Activated naive CD4-positive, alpha-beta T cell treated with Interleukin-2 at 50 U/mL for 16 hours (primary cell): Measurements from ENCODE around the gene TSPAN18.

Experiments used
- DNase-seq: peaks from one replicate; pipeline ENCODE4 v3.0.0-alpha.2; 2020

Gene TSPAN18

DNA sequence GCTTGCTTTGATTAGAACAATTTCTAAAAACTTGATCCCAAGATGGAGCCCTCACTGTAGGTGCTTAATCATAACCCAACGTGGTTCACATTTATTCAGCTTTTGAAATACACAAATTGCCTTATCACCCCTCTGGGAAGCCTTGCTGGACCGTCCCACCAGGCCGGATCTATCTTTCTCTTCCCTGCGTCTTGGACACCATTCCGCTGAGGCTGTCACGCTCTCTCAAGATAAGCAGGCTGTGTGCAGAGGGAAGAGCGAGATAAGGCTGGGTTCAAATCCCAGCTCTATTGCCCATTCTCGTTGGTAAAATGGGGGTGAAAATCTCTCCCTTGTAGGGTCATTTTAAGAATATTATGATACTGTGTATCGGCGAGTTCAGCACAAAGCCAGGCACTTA lies 244.4 kb downstream of the TSPAN18 start:
- no peak for DNase-seq

DNA sequence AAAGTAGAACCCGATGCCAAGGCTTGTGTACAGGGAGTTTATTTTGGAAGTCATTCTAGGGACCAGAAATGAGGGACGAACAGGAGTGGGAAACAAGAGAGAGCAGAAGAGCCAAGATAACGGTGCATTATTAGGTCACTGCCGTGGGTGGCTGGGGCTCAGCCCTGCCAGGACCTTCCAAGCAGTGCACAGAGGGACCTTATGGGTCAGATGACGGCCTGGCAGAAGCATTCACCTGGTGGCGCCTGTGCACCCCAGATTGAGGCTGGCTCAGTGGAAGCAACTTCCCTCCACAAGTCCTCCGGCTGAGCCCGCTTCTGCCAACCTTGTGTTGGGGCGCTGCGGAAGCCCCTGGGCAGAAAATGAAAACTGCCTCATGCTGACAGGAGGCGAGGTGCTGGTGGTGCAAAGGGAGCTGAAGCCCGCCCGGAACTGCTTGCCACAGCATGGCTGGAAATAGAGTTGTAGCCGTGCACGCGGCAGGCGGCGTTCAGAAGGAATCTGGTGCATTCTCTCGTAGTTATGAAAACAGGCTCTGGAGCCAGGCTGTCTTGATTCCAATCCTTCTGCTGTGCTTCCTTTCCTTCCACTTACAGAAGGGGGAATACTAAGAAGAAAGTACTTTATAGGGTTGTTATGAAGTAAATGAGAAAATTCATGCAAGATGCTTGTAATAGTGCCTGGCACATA lies 246.1 kb downstream of the TSPAN18 start:
- DNase-seq: no peak

DNA sequence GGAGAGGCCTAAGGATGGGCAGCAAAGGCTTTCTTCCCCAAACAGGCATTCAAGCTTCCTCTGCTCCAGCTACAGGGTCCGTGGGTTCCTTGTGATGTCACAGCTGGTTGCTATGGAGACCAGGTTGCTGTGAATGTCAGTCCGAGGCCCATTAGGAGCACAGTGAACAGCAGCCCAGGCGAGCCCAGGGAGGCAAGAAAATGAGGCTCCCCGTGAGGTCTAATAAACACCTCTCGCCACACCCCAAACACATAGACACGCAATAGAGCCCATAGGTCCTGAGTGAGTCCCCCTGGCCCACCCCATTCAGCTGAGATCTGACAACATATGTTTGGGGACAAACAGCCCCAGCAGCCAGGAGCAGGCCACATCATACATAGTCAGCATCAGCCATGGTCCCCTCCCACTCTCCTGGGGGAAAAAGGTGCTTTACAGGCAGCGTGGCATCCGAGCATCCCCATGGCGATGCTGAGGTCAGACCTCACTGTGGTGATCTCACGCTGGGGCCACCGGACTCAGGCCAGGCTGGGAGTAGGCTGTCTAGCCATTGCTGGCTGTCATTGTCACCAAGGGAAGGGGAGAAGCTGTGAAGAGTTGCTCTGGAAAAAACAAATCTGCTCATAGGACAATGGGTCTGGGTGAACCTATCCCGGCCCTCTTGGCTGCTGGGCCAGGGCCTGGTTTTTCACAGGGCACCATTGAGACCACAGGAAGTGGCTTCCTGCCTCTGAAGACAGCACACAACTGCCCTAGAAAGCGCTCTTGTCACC lies 247.1 kb downstream of the TSPAN18 start:
- DNase-seq: no peak

DNA sequence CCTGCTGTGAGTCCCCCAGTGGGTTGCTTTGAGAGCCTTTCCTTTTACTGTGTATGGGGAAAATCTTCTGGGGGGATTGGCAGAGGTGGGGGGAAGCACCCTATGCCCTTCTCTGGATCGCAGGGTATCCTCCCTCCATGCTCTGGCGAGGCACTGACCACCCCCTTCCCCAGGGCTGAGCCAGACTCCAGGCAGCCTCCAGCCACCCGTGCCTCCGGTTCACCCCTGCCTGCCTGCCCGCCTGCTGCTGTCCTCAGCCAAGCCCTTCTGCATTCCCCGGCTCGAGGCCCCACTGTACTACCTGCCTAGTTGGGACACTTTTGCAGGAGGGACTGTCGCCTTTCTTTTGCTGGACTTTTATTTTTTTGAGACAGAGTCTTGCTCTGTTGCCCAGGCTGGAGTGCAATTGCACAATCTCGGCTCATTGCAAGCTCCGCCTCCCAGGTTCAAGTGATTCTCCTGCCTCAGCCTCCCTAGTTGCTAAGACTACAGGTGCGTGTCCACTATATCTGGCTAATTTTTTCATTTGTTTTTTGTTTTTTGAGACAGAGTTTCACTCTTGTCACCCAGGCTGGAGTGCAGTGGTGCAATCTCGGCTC lies 247.7 kb downstream of the TSPAN18 start:
- no peak for DNase-seq

DNA sequence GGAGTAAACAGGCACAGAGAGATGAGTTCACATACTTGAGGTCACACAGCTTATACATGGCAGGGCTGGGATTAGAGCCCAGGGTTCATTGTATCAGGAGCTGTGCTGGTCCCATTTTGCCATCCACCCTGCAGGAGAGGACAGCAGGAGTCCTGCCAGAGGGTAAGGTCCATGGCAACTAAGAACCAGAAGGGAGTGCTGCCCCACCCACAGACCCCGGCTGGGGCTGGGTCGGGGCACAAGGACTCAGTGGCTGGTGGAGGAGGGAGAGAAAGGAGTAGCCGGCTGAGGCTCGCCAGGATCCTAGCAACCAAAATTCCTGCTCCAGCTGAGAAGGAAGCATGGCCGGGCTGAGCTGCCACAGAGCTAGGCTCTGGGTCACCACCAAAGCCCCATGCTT lies 249.8 kb downstream of the TSPAN18 start:
- no peak for DNase-seq

DNA sequence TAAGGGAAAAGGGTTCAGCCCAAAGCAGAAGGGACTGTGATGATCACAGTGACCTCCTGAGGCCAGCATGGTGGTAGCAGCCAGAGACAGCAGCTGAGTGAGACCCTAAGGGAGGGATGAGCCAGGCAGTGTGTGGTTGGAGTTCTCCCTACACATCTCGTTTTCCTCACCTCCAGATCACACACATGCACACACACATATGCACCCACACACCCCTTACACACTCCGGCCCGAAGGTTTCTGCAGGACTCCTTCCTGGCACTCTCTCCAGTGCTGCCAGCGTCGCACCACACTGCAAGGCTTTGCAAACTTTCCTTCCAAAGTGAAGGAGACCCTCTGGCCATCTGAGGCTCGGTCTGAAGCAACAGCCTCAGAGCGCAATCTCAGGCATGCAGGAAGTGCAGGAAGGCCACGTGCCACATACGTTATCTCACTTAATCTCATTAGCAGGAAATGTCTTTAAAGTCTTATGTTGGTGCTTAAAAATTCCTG lies 250.8 kb downstream of the TSPAN18 start:
- DNase-seq: peak; percentile 9

DNA sequence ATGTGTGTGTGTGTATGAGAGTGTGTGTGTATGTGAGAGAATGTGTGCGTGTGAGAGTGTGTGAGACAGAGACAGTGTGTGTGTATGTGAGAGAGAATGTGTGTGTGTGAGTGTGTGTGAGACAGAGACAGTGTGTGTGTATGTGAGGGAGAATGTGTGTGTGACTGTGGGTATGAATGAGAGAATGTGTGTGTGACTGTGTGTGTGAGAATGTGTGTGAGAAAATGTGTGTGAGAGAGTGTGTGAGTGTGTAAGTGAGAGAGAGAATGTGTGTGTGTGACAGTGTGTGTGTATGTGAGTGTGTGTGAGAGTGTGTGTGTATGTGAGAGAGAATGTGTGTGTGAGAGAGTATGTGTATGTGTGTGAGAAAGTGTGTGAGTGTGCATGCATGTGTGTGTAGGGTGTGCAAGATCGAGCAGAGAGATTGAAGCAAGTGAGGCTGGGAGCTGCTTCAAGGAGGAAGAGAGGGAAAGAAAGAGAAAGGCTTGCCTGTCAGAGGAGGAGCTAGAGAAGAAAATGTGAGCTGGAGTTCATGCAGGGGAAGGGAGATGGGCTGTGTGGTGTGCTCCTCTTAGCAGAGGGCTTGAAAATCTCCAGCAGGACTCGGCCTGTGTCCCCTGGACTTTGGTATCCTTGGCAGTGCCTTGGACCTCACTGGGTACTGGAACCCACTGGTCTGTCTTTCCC lies 251.7 kb downstream of the TSPAN18 start:
- no peak for DNase-seq

DNA sequence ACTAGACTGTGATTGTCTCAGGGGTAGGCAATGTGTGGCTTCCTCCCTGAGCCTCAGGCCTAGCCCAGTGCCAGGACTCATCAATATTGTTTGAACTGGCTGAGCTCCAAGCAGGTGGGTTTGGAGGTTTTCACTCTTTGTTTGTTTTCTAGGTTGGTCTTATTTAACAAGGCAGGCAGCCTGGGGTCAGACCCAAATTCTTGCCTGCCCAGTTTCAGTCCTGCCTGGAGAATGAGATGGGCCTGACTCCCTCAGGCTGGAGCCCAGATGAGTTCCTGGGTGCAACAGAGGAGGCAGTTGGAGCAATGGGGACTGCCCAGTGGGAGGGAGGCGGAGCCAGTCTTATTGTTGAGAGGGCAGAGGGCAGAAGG lies 252.2 kb downstream of the TSPAN18 start:
- DNase-seq: no peak

DNA sequence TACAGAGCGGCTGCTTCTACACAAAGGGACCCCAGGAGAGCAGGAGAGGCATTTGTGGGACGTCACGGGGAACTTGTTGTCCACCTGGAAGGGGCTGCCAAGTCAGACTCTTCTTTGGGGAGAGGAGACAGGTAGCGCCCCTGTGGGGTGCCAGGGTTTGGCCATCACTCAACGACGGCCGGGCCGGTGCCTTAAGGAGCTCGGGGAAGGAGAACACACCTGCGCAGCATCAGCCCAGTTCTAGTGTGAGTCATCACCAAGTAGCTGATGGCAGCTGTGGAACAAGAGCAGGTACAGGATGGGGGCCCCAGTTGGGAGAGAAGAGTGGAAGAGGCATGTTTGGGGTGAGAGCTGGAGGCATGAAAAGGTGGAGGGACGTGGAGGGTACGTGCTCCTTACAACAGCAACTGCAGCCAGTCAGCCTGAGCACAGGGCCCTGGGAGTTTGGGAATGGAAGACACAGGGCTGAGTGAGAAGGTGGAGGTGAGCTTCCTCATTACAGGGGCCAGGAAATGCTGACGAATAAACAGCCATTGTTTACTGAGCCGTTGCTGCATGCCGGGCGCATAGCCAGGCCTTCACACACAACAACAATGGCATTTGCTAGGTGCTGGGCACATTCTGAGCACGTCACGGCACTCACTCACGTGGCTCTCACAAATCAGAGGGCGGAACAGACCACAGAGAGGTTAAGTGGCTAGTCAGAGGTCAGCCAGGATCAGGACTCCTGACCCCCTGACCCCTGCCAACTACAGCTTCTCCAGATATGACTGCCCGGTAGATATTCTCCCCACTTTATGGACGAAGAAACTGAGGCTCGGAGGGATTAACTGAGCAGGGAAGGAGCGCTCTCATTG lies 253.0 kb downstream of the TSPAN18 start:
- DNase-seq: no peak

DNA sequence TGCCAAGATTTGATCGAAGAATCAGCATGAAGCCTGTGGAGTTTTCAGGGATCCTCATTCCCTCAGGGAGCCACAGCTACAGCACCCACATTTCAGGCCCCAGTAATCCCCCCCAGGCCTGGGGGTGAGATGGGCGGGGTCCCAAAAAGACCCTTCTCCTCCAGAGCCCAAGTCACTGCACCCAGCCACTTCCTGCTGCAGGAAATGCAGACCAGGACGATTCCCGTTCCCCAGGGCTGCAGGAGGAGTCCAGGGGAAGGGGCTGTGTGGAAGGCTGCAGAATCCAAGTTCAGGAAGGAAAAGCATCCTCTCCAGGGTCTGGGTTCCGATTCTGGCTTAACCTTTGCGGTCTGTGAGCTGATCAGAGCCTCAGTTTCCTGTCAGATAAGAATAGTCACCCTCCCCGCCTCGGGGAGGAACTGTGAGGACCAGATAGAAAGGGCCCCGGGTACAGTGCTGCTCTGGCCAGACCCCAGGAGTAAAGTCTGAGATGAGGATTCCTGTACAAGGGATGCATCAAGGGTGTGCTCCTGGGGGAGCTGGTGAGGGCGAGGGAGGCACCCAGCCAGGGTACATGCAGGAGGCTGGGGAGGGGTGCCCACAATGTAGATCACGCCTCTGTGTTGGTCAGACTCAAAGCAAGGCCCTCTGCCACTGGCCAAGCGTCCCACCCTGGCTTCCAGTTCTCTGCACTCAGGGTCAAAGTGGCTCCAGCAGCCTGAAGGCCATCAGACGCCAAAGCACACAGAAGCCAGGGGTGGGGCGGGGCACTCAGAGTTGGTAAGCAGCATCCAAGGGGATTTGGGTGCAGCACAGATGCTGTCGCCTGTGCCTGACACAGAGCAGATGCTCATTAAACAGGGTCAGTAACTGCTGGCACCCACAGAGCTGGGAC lies 254.0 kb downstream of the TSPAN18 start:
- no peak for DNase-seq
